ENCODE measurements around the gene BASP1.

The BASP1 gene

GRCh38 chr5:17239953-17240352, 22.5 kb downstream of the BASP1 start:
- TF ChIP-seq ZNF8 (CRISPR knock-in tag; IDR thresholded peaks at IDR 0.05): no peak
- no peak for TF ChIP-seq ZFP3 (CRISPR knock-in tag; IDR thresholded peaks at IDR 0.05)
- no peak for TF ChIP-seq CSDC2 (CRISPR knock-in tag; IDR thresholded peaks at IDR 0.05)
- no peak for TF ChIP-seq TOX (CRISPR knock-in tag; IDR thresholded peaks at IDR 0.05; ENCODE audit: borderline replicate concordance)
- no peak for TF ChIP-seq ARNTL (CRISPR knock-in tag; IDR thresholded peaks at IDR 0.05; ENCODE audit: borderline replicate concordance, low read depth)
- TF ChIP-seq ESRRG (CRISPR knock-in tag; IDR thresholded peaks at IDR 0.05): no peak
- no peak for TF ChIP-seq ZFP30 (CRISPR knock-in tag; IDR thresholded peaks at IDR 0.05)
- TF ChIP-seq BACH2 (CRISPR knock-in tag; IDR thresholded peaks at IDR 0.05; ENCODE audit: borderline replicate concordance): no peak
- TF ChIP-seq GLIS3 (CRISPR knock-in tag; IDR thresholded peaks at IDR 0.05): no peak
- no peak for TF ChIP-seq CREB5 (CRISPR knock-in tag; IDR thresholded peaks at IDR 0.05; ENCODE audit: low read depth)
- no peak for TF ChIP-seq RARB (CRISPR knock-in tag; IDR thresholded peaks at IDR 0.05)
- TF ChIP-seq OSR1 (CRISPR knock-in tag; IDR thresholded peaks at IDR 0.05): no peak
- no peak for TF ChIP-seq ZNF70 (CRISPR knock-in tag; IDR thresholded peaks at IDR 0.05)
- TF ChIP-seq PPARA (CRISPR knock-in tag; IDR thresholded peaks at IDR 0.05; ENCODE audit: borderline replicate concordance): no peak
- TF ChIP-seq TSHZ2 (CRISPR knock-in tag; IDR thresholded peaks at IDR 0.05): no peak
- TF ChIP-seq TCF4 (CRISPR knock-in tag; IDR thresholded peaks at IDR 0.05; ENCODE audit: borderline replicate concordance): no peak
- TF ChIP-seq PATZ1 (CRISPR knock-in tag; IDR thresholded peaks at IDR 0.05; ENCODE audit: borderline replicate concordance): no peak
- no peak for TF ChIP-seq POU6F1 (CRISPR knock-in tag; IDR thresholded peaks at IDR 0.05; ENCODE audit: borderline replicate concordance, low read depth)
- no peak for TF ChIP-seq ZC3H10 (CRISPR knock-in tag; IDR thresholded peaks at IDR 0.05)
- ATAC-seq: no peak

- ATAC-seq: no peak
- TF ChIP-seq ZNF8 (CRISPR knock-in tag; IDR thresholded peaks at IDR 0.05) (no peak), TOX (CRISPR knock-in tag; IDR thresholded peaks at IDR 0.05; ENCODE audit: borderline replicate concordance) (no peak), RARB (CRISPR knock-in tag; IDR thresholded peaks at IDR 0.05) (no peak), PATZ1 (CRISPR knock-in tag; IDR thresholded peaks at IDR 0.05; ENCODE audit: borderline replicate concordance) (no peak), ZNF565 (CRISPR knock-in tag; conservative IDR thresholded peaks at IDR 0.05; ENCODE audit: low read depth) (no peak), GLIS3 (CRISPR knock-in tag; IDR thresholded peaks at IDR 0.05) (no peak)
These were observed 23.1 kb downstream of the BASP1 start for GRCh38 chr5:17240487-17240886.

GRCh38 chr5:17241635-17242034, 24.2 kb downstream of the BASP1 start:
- ATAC-seq: no peak
- TF ChIP-seq ZNF565 (CRISPR knock-in tag; conservative IDR thresholded peaks at IDR 0.05; ENCODE audit: low read depth): no peak
- TF ChIP-seq ZC3H10 (CRISPR knock-in tag; IDR thresholded peaks at IDR 0.05): no peak
- no peak for TF ChIP-seq CSDC2 (CRISPR knock-in tag; IDR thresholded peaks at IDR 0.05)
- TF ChIP-seq CSRNP3 (CRISPR knock-in tag; IDR thresholded peaks at IDR 0.05): no peak
- TF ChIP-seq ISL1 (CRISPR knock-in tag; IDR thresholded peaks at IDR 0.05): no peak
- TF ChIP-seq BACH2 (CRISPR knock-in tag; IDR thresholded peaks at IDR 0.05; ENCODE audit: borderline replicate concordance): no peak
- no peak for TF ChIP-seq TCF4 (CRISPR knock-in tag; IDR thresholded peaks at IDR 0.05; ENCODE audit: borderline replicate concordance)
- no peak for TF ChIP-seq ZFP30 (CRISPR knock-in tag; IDR thresholded peaks at IDR 0.05)
- no peak for TF ChIP-seq CREB5 (CRISPR knock-in tag; IDR thresholded peaks at IDR 0.05; ENCODE audit: low read depth)
- no peak for TF ChIP-seq ZNF8 (CRISPR knock-in tag; IDR thresholded peaks at IDR 0.05)
- TF ChIP-seq PPARA (CRISPR knock-in tag; IDR thresholded peaks at IDR 0.05; ENCODE audit: borderline replicate concordance): no peak
- no peak for TF ChIP-seq ESRRG (CRISPR knock-in tag; IDR thresholded peaks at IDR 0.05)
- no peak for TF ChIP-seq PATZ1 (CRISPR knock-in tag; IDR thresholded peaks at IDR 0.05; ENCODE audit: borderline replicate concordance)
